GM18526 (cell line): ENCODE data around the gene TUBGCP6.

Experiments used
- POLR2A ChIP-seq: IDR thresholded peaks from 3 replicates; pipeline ENCODE4 v1.6.1; 2011; ENCODE audit not compliant: insufficient read length; ENCODE audit errors: extremely low read depth

TUBGCP6 gene

GRCh38 chr22:50217543-50218152, 27.2 kb downstream of the TUBGCP6 start:
- TF ChIP-seq POLR2A, result no peak

DNA sequence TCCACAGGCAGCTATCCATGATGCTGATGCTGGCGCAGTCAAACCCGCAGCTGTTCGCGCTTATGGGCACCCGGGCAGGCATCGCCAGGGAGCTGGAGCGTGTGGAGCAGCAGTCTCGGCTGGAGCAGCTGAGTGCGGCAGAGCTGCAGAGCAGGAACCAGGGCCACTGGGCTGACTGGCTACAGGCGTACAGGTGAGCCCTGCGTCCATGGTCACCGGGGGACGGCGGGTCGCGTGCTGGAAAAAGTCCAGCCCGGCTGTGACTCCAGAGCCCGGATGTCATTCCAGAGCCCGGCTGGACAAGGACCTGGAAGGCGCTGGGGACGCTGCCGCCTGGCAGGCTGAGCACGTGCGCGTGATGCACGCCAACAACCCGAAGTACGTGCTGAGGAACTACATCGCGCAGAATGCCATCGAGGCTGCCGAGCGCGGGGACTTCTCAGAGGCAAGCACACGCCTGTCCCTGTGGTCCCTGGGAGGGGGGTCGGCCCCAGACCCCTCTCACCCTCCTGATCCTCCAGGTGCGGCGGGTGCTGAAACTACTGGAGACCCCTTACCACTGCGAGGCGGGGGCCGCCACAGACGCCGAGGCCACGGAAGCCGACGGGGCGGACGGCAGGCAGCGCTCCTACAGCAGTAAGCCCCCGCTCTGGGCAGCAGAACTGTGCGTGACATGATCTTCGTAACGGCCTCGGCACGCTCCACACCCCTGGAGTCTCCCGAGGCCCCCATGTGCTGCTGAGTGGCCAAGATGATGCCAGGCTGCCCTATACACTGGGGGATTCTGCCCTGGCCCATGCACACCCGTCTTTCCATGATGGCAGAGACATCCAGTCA, 27.9 kb downstream of the TUBGCP6 start:
- no peak for TF ChIP-seq POLR2A

GRCh38 chr22:50216055-50216683, 28.7 kb downstream of the TUBGCP6 start:
- no peak for TF ChIP-seq POLR2A

- TF ChIP-seq POLR2A, result no peak
Observed at GRCh38 chr22:50215297-50216054, 29.3 kb downstream of the TUBGCP6 start.

DNA sequence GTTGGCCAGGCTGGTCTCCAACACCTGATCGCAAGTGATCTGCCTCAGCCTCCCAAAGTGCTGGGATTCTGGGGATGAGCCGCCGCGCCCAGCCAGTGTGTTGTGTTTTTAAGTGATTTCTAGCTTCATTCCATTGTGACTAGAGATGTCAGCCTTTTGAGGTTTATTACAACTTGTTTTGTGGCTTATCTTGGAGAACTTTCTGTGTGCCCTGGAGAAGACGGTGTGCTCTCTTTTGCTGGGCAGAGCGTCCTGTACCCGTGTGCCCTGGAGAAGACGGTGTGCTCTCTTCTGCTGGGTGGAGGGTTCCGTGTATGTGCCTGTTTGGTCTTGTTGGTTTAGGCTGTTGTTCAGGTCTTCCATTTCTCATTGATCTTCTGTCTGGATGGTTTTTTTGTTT, 31.6 kb downstream of the TUBGCP6 start:
- no peak for TF ChIP-seq POLR2A

DNA sequence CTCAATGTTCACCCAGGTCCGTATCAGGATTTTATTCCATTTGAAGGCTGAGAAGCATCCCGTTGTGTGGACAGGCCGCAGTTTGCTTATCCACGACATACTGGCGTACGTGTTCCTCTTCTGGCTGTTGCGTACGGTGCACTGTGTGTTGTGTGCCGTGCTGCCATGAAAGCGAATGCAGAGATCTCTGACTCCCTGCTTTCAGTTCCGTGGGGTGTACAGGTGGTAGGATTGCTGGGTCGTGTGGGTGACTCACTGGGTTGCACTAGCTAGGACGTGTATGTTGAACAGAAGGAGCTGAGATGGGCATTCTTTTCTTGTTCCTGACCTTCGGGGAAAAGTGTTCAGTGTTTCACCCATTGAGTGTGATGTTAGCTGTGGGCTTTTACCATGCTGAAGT, 33.7 kb downstream of the TUBGCP6 start:
- no peak for TF ChIP-seq POLR2A

DNA sequence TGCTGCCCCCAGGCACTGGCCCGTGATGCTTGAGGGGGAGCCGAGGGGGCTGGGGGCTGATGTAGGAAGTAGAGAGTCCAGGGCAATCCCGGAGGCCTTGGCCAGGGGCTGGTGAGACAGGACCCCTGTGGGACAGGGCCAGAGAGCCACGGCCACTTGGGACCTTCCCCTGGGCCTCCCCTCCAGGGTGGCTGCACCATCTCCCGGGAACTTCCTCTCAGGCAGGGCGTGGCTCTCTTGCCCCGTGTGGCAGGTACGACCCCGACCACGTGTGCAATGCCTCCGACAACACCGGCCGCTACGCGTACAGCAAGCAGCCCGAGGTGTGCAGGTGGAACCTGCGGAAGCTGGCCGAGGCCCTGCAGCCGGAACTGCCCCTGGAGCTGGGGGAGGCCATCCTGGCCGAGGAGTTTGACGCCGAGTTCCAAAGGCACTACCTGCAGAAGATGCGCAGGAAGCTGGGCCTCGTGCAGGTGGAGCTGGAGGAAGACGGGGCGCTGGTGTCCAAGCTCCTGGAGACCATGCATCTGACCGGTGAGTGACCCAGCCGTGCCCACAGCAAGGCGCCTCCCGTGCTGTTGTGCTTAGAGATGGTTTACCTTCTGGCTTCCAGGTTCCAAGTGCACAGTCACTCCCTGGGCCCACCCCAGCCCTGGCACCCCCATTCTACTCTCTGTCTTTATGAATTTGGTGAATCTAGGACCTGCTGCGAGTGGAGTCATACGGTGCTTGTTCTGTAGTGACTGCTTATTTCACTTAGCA, 34.3 kb downstream of the TUBGCP6 start:
- TF ChIP-seq POLR2A, result no peak

- no peak for TF ChIP-seq POLR2A
Observed at GRCh38 chr22:50209893-50210292, 34.9 kb downstream of the TUBGCP6 start.

GRCh38 chr22:50208939-50209892, 35.6 kb downstream of the TUBGCP6 start:
- no peak for TF ChIP-seq POLR2A

- no peak for TF ChIP-seq POLR2A
Observed at GRCh38 chr22:50208430-50208938, 36.3 kb downstream of the TUBGCP6 start.

GRCh38 chr22:50207383-50208140, 37.3 kb downstream of the TUBGCP6 start:
- TF ChIP-seq POLR2A, result no peak

- TF ChIP-seq POLR2A, result no peak
Observed at GRCh38 chr22:50206599-50206998, 38.2 kb downstream of the TUBGCP6 start.

DNA sequence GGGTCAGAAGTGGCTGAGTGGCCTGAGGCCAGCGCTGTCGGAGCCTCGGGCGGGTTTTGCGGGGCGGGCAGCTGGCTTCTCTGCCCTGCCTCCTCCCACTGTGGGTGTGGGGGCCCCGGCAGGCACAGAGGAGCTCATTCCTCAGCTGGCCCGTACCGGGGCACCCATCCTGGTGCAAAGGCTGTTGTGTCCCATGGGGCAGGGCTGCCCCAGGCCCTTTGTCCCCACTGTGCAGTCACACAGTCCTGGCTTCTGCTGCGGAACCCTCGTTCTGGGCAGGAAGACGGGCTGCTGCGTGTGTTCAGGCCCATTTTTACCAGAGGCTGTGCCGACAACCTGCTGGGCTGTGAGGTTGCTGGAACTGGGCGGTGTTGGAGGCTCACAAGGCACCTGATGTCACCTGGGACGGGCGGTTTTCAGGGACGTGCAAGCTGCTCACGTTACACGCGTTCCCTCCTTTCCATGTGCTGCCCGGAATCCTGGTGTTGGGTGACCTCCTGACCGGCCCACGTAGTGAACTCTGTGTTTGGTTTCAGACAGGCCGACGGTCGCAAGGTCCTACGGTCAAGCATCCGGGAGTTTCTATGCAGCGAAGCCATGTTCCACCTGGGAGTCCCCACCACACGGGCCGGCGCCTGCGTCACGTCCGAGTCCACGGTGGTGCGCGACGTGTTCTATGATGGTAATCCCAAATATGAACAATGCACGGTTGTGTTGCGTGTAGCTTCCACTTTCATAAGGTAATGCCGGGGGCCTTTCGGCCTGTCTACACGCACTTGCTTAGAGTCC, 38.8 kb downstream of the TUBGCP6 start:
- no peak for TF ChIP-seq POLR2A
